ENCODE measurements around the gene TMEM60.

Gene TMEM60

DNA sequence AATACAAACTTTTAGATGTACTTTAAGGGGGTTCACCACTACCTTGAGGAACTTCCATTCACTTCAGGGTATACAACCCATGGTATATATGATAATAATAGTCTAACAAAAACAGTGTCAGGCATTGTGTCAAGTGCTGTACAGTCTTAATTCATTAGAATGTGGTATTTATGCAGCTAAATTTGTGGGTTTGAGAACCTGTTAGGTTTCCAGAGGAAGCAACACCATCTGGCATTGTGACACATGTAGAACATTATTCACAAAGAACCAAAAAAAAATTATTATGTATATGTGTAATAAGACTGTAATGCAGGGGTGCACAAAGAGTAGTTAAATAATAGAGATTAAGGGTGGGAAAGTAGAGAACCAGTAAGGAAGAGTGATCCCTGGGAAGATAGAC, 26.3 kb downstream of the TMEM60 start:
- DNase-seq (ENCODE audit: low read depth in 2 of 2) = no peak

- DNase-seq (ENCODE audit: low read depth in 2 of 2) = no peak
These were observed 27.9 kb downstream of the TMEM60 start for GRCh38 chr7:77770316-77770715.

- DNase-seq (ENCODE audit: low read depth in 2 of 2) = no peak
These were observed 31.2 kb downstream of the TMEM60 start for GRCh38 chr7:77766801-77767605.

GRCh38 chr7:77765906-77766800, 32.1 kb downstream of the TMEM60 start:
- no peak for DNase-seq (ENCODE audit: low read depth in 2 of 2)

GRCh38 chr7:77765481-77765880, 32.8 kb downstream of the TMEM60 start:
- DNase-seq (ENCODE audit: low read depth in 2 of 2) = no peak

DNA sequence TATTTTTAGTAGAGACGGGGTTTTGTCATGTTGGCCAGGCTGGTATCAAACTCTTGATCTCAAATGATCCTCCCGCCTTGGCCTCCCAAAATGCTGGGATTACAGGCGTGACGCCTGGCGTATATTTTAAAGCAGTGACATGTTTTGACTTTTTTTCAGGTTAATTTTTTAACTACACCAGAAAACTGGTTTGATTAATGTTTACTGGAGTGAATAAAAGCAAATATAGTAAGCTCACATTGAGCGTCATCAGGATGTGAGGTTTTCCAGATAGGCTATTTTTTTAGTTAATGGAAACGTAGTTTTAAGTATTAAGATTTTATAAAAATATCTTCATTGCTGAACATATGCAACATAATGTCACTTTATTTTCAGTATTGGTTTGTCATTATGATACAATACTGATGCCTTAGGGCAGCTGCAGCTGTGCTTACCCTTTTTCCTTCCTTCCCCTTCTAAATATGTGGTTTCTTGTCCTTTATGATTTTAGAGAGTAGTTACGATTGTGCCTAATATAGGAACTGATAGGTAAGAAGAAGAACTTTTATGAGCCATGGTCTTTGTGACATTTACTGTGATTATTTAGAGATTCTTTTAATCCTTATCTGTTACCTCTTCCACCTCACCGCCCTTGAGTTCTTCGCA, 37.3 kb downstream of the TMEM60 start:
- DNase-seq (ENCODE audit: low read depth in 2 of 2) = no peak

DNA sequence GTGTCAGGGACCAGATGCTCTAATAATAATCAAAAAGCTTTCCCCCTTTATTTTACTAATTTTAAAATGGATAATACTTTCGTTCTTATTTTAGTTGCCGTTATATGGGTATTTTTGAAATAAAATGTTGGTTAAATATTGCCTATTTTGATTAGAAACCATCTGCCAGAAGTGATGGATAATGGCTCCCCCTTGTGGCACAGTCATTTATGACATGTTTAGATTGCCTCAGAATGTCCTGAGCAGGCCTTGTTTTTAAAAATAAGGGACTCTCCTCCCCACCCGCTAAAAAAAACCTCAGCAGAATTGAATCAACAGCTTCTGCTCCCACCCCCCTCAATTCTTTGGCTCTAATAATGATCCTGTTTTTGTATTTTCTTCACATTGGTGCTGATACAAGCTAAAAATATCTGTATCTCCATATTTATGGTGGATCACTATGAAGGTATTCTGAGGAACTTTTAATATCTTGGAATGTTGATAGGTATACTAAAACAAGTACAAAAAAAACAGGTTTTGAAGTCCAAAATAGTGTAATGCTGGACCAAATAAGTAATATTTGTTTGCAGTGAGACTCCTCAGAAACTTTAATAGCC, 38.8 kb downstream of the TMEM60 start:
- DNase-seq (ENCODE audit: low read depth in 2 of 2) = peak; percentile 33 to 39

DNA sequence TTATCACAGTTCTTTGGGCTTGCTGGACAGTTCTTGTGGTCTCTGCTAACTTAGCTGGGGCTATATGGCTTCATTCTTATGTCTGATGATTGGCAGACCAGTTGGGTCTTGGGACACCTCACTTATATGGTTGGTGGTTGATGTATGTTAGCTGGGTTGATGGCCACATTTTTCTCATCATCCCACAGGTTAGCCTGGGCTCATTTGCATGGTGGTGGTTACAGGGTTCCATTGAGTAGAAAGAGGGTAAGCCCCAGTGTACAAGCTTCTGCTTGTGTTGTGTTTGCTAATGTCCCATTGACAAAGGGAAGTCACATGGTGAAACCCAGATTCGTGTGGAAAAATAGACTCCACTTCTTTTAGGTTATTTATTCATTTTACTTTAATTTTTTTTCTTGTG, 40.6 kb downstream of the TMEM60 start:
- DNase-seq (ENCODE audit: low read depth in 2 of 2) = no peak

GRCh38 chr7:77753173-77753572, 45.1 kb downstream of the TMEM60 start:
- DNase-seq (ENCODE audit: low read depth in 2 of 2) = no peak

- DNase-seq (ENCODE audit: low read depth in 2 of 2) = no peak
These were observed 46.2 kb downstream of the TMEM60 start for GRCh38 chr7:77752016-77752415.

GRCh38 chr7:77747718-77748117, 50.5 kb downstream of the TMEM60 start:
- DNase-seq (ENCODE audit: low read depth in 2 of 2) = no peak

DNA sequence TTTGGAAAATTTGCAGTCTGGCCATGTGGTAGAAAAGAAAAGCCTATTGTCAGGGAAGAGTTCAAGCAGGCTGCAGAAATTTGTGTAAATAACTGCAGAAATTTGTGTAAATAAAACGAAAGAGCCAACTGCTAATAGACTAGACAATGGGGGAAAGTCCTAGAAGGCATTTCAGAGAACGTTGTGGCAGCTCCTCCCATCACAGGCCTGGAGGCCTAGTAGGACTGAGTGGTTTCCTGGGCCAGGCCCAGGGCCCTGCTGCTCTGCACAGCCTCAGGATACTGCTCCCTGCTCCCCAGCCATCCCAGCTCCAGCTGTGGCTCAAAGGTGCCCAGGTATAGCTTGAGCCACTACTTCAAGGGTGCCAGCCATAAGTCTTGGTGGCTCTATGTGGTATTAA, 51.1 kb downstream of the TMEM60 start:
- DNase-seq (ENCODE audit: low read depth in 2 of 2) = no peak

- no peak for DNase-seq (ENCODE audit: low read depth in 2 of 2)
These were observed 51.4 kb downstream of the TMEM60 start for GRCh38 chr7:77746824-77747165.

- no peak for DNase-seq (ENCODE audit: low read depth in 2 of 2)
These were observed 51.9 kb downstream of the TMEM60 start for GRCh38 chr7:77746164-77746823.

- DNase-seq (ENCODE audit: low read depth in 2 of 2) = no peak
These were observed 52.5 kb downstream of the TMEM60 start for GRCh38 chr7:77745746-77746145.
